Endothelial cell of umbilical vein (primary cell): Measurements from ENCODE around the gene ANAPC7. TPM values are rescaled to one million over a fixed set of nuclear protein-coding genes. Genes with fewer than 3 reads are reported as not detected.

ENCODE experiments used
- BruUV-seq: library from RNA; stranded (reverse); fragments of 400-500 nt; replicated peaks from 2 replicates; lab custom pipeline; 2021; lab: Mats Ljungman, UMichigan
- CTCF ChIA-PET: fragments of 300-600, 350-600 bp; sonication (Branson Sonifier 250); formaldehyde crosslinking; loops from one replicate; lab custom pipeline; 2021; ENCODE audit warnings: antibody characterized with exemption, inconsistent platforms; lab: Charles Lee
- POLR2A ChIA-PET: fragments of 300-600, 350-600 bp; sonication (Branson Sonifier 250); formaldehyde crosslinking; loops from one replicate; lab custom pipeline; 2021; ENCODE audit warnings: antibody characterized with exemption, inconsistent platforms; lab: Charles Lee
- DNase-seq: peaks from one replicate; pipeline ENCODE4 v3.0.0-alpha.2; 2011; ENCODE audit warnings: low read depth, low spot score
- FAIRE-seq: peaks from 2 replicates; lab custom pipeline; 2011; peaks lifted over from hg19 to GRCh38; lab: Jason Lieb, UNC
- H2AFZ ChIP-seq: 2 replicates; pipeline ENCODE4 v1.6.0; 2012; ENCODE audit warnings: low read depth, low read length, control low read depth, inconsistent platforms
- H3K27ac ChIP-seq: 2 replicates; pipeline ENCODE4 v1.5.1; 2011; ENCODE audit warnings: low read depth, mild to moderate bottlenecking, control low read depth, low read length, moderate library complexity; ENCODE audit not compliant: insufficient read depth
- H3K27me3 ChIP-seq, 2 experiments: 2 replicates each; pipeline versions ENCODE4 v1.6.0 to v1.6.1; 2011; ENCODE audit warnings: low read length in 2 of 2, mixed read lengths in 1 of 2; ENCODE audit not compliant: control insufficient read depth in 2 of 2, insufficient read depth in 2 of 2
- H3K36me3 ChIP-seq, 2 experiments: 2 replicates in 1 of 2; 3 replicates in 1 of 2; pipeline ENCODE4 v1.5.1; 2011; ENCODE audit warnings: low read length in 2 of 2, mild to moderate bottlenecking in 1 of 2, moderate library complexity in 1 of 2; ENCODE audit not compliant: control insufficient read depth in 2 of 2, insufficient read depth in 2 of 2; ENCODE audit errors: extremely low read depth in 1 of 2
- H3K4me1 ChIP-seq: 3 replicates; pipeline ENCODE4 v1.5.1; 2011; ENCODE audit warnings: mild to moderate bottlenecking, low read length; ENCODE audit not compliant: control insufficient read depth, insufficient read depth; ENCODE audit errors: extremely low read depth
- H3K4me2 ChIP-seq: 2 replicates; pipeline ENCODE4 v1.6.1; 2011; ENCODE audit warnings: low read length, control low read depth, mixed read lengths; ENCODE audit not compliant: insufficient read depth
- H3K4me3 ChIP-seq, 3 experiments: fragments of 200-600 bp in 1 of 3; sonication (generic), shearing (Covaris generic) in 1 of 3; replicated peaks in 1 of 3; 2 replicates each; pipeline ENCODE4 v1.5.1; 2011 to 2016; ENCODE audit warnings: control low read depth in 3 of 3, low read length in 3 of 3, mild to moderate bottlenecking in 2 of 3, inconsistent platforms in 1 of 3, low read depth in 1 of 3, moderate library complexity in 1 of 3; ENCODE audit not compliant: insufficient read depth in 1 of 3
- H3K79me2 ChIP-seq: 2 replicates; pipeline ENCODE4 v1.6.0; 2012; ENCODE audit warnings: low read length, inconsistent platforms; ENCODE audit not compliant: control insufficient read depth, insufficient read depth
- H3K9ac ChIP-seq: replicated peaks from 2 replicates; pipeline ENCODE3; 2011; ENCODE audit warnings: low read length, control low read depth; ENCODE audit not compliant: insufficient read depth; ENCODE audit errors: extremely low read depth
- H3K9me1 ChIP-seq: replicated peaks from 3 replicates; pipeline ENCODE4 v1.6.0; 2011; ENCODE audit warnings: mild to moderate bottlenecking, low read length; ENCODE audit not compliant: control insufficient read depth, insufficient read depth; ENCODE audit errors: extremely low read depth
- H3K9me3 ChIP-seq: replicated peaks from 2 replicates; pipeline ENCODE4 v1.5.1; 2012; ENCODE audit warnings: low read length, inconsistent platforms; ENCODE audit not compliant: control insufficient read depth, insufficient read depth
- H4K20me1 ChIP-seq: replicated peaks from 2 replicates; pipeline ENCODE3; 2011; ENCODE audit warnings: mild to moderate bottlenecking, low read length; ENCODE audit not compliant: control insufficient read depth, insufficient read depth; ENCODE audit errors: extremely low read depth
- EZH2 ChIP-seq: IDR thresholded peaks from 2 replicates; pipeline ENCODE4 v1.6.1; 2012; ENCODE audit warnings: borderline replicate concordance, low read depth, mild to moderate bottlenecking, moderate library complexity, low read length, inconsistent platforms; ENCODE audit not compliant: severe bottlenecking
- FOS ChIP-seq: IDR thresholded peaks from 2 replicates; pipeline ENCODE4 v1.6.1; 2011; ENCODE audit warnings: mild to moderate bottlenecking, low read length, moderate library complexity, borderline replicate concordance; ENCODE audit not compliant: insufficient read depth
- GATA2 ChIP-seq: IDR thresholded peaks from 2 replicates; pipeline ENCODE4 v1.7.0; 2011; ENCODE audit warnings: low read depth, mild to moderate bottlenecking, moderate library complexity, mixed read lengths, low read length; ENCODE audit not compliant: insufficient read length, insufficient read depth
- JUN ChIP-seq: IDR thresholded peaks from 2 replicates; pipeline ENCODE4 v1.6.1; 2011; ENCODE audit warnings: borderline replicate concordance, low read depth; ENCODE audit not compliant: insufficient read length, insufficient read depth
- MAX ChIP-seq: IDR thresholded peaks from 2 replicates; pipeline ENCODE4 v1.6.1; 2011; ENCODE audit not compliant: insufficient read depth, insufficient read length
- MYC ChIP-seq: IDR thresholded peaks from one replicate; pipeline ENCODE4 v1.6.1; 2011; ENCODE audit warnings: mild to moderate bottlenecking, low read depth, low read length
- POLR2A ChIP-seq: IDR thresholded peaks from 2 replicates; pipeline ENCODE4 v1.6.1; 2012; ENCODE audit warnings: low read depth, mild to moderate bottlenecking, control low read depth, low read length
- POLR2AphosphoS5 ChIP-seq: IDR thresholded peaks from 2 replicates; pipeline ENCODE4 v1.6.1; 2012; ENCODE audit warnings: low read depth, mild to moderate bottlenecking, control low read depth, low read length, moderate library complexity; ENCODE audit not compliant: insufficient read depth
- dilution Hi-C: fragments of 300-500 bp; cut with MboI; formaldehyde crosslinking; loops from one replicate; pipeline ENCODE4 v1.15.0; 2019; ENCODE audit warnings: low sequenced_read_pairs; ENCODE audit not compliant: extremely low pct_ligation_motif_present
- intact Hi-C: fragments of 100-400 bp; cut with micrococcal nuclease; formaldehyde crosslinking; loops from one replicate; pipeline ENCODE4 v1.10.0; 2022
- polyA plus RNA-seq, 4 experiments: library from polyadenylated mRNA; depleted of rRNA in 3 of 4; stranded (reverse) in 3 of 4; unstranded in 1 of 4; fragments of >200 nt; gene quantifications; 2 replicates each; pipeline versions ENCODE4 v1.2.1 to v1.2.3, GENCODE V29; 2011 to 2012; ENCODE audit warnings: missing spikeins in 1 of 4
- total RNA-seq: library from RNA; stranded (reverse); gene quantifications from 2 replicates; pipeline ENCODE4 v1.2.3, GENCODE V29; 2021
- TF ChIP-seq, protein P1 (sequence below), 2 donors: IDR thresholded peaks; 1 replicate in 1 of 2; 2 replicates in 1 of 2; pipeline ENCODE4 v1.5.1; 2011; ENCODE audit warnings: low read length in 2 of 2, mild to moderate bottlenecking in 2 of 2, moderate library complexity in 2 of 2, control low read depth in 1 of 2, inconsistent platforms in 1 of 2, low read depth in 1 of 2; ENCODE audit not compliant: insufficient read depth in 1 of 2; ENCODE audit errors: extremely low read depth in 1 of 2

The ANAPC7 gene
- total and polyA plus RNA-seq, 2 donors (not counting 3 experiments of a cell fraction or from before 2014, with no cell fraction given), result 54.2 to 89.0 TPM

GRCh38 chr12:110444455-110444854, 40.9 kb upstream of the ANAPC7 start:
- Histone ChIP-seq H3K27ac (no peak overlapping the region), H3K79me2 (peaks cover 45% of the 10 kb centered on the region), H3K9me3 (no peaks in the 10 kb centered on the region), H3K27me3 (no peaks in the 10 kb centered on the region), H3K4me3 (no peak overlapping the region), H3K4me2 (no peak overlapping the region), H3K9me1 (no peaks in the 10 kb centered on the region), H3K4me1 (peaks cover 5% of the 10 kb centered on the region), H3K9ac (no peak overlapping the region), H2AFZ (no peak overlapping the region), H4K20me1 (no peaks in the 10 kb centered on the region), H3K36me3 (peaks cover 0 to 13% of the 10 kb centered on the region in 2 experiments)
- POLR2A ChIA-PET, result no interaction called here
- CTCF ChIA-PET, result interaction anchor here (1.3 to 1.9 kb wide), 2 partner anchors 13 to 156 kb away, joined by 8 read pairs; no protein-coding TSS in a partner anchor
- intact Hi-C loops (no loop called here), dilution Hi-C loops (no loop called here)
- FAIRE-seq (no peak), DNase-seq (no peak)
- no TSS peak for BruUV-seq
- TF ChIP-seq MYC (no peak), POLR2A (no peak), FOS (no peak), MAX (no peak), EZH2 (no peak), POLR2AphosphoS5 (no peak), GATA2 (no peak), JUN (no peak)
- TF ChIP-seq, protein P1, sequence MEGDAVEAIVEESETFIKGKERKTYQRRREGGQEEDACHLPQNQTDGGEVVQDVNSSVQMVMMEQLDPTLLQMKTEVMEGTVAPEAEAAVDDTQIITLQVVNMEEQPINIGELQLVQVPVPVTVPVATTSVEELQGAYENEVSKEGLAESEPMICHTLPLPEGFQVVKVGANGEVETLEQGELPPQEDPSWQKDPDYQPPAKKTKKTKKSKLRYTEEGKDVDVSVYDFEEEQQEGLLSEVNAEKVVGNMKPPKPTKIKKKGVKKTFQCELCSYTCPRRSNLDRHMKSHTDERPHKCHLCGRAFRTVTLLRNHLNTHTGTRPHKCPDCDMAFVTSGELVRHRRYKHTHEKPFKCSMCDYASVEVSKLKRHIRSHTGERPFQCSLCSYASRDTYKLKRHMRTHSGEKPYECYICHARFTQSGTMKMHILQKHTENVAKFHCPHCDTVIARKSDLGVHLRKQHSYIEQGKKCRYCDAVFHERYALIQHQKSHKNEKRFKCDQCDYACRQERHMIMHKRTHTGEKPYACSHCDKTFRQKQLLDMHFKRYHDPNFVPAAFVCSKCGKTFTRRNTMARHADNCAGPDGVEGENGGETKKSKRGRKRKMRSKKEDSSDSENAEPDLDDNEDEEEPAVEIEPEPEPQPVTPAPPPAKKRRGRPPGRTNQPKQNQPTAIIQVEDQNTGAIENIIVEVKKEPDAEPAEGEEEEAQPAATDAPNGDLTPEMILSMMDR (IDR thresholded peaks at IDR 0.05; ENCODE audit: extremely low read depth in 1 of 2, insufficient read depth in 1 of 2, low read depth in 1 of 2, low read length in 2 of 2), result no peak
